AG09309 (cell line): ENCODE measurements around the gene PQBP1.

ENCODE experiments used
- DNase-seq: peaks from one replicate; pipeline ENCODE4 v3.0.0-alpha.2; 2010; ENCODE audit warnings: low read depth
- H3K4me3 ChIP-seq: 2 replicates; pipeline ENCODE4 v1.5.1; 2011; ENCODE audit warnings: mild to moderate bottlenecking, low read depth, low read length, moderate library complexity; ENCODE audit not compliant: control insufficient read depth
- CTCF ChIP-seq: IDR thresholded peaks from 2 replicates; pipeline ENCODE4 v1.5.1; 2011; ENCODE audit warnings: mild to moderate bottlenecking, low read depth, low read length, inconsistent platforms; ENCODE audit not compliant: insufficient read depth, control insufficient read depth; ENCODE audit errors: missing control alignments

Gene PQBP1

GRCh38 chrX:48927123-48927522 is 29.4 kb downstream of the PQBP1 start:
- no peak overlapping the region for H3K4me3 ChIP-seq
- no peak for DNase-seq

GRCh38 chrX:48927736-48928382 is 30.1 kb downstream of the PQBP1 start:
- H3K4me3 ChIP-seq, result no peak overlapping the region
- no peak for TF ChIP-seq CTCF

More at GRCh38 chrX:48927123-48927522, 29.4 kb downstream of the PQBP1 start:
- no peak for TF ChIP-seq CTCF

GRCh38 chrX:48933757-48934156 is 36.0 kb downstream of the PQBP1 start:
- TF ChIP-seq CTCF, result no peak
- no peak overlapping the region for H3K4me3 ChIP-seq
- DNase-seq, result no peak

More at GRCh38 chrX:48927736-48928382, 30.1 kb downstream of the PQBP1 start:
- DNase-seq, result no peak

GRCh38 chrX:48934581-48935300 is 37.0 kb downstream of the PQBP1 start:
- no peak for TF ChIP-seq CTCF

GRCh38 chrX:48935301-48935670 is 37.6 kb downstream of the PQBP1 start:
- TF ChIP-seq CTCF, result no peak
- no peak for DNase-seq
- H3K4me3 ChIP-seq, result no peak overlapping the region

More at GRCh38 chrX:48934581-48935300, 37.0 kb downstream of the PQBP1 start:
- no peak for DNase-seq
- H3K4me3 ChIP-seq, result no peak overlapping the region

GRCh38 chrX:48936429-48937053 is 38.8 kb downstream of the PQBP1 start:
- TF ChIP-seq CTCF, result no peak
- no peak overlapping the region for H3K4me3 ChIP-seq
- no peak for DNase-seq
